GM12873 (cell line): ENCODE measurements around the gene FIGNL1.

Source experiments
- CTCF ChIP-seq: IDR thresholded peaks from 2 replicates; pipeline ENCODE4 v1.5.1; 2012; ENCODE audit warnings: low read depth, mild to moderate bottlenecking, moderate library complexity, low read length, control low read depth; ENCODE audit not compliant: insufficient read depth; ENCODE audit errors: missing control alignments

FIGNL1 gene

GRCh38 chr7:50394315-50394714 is 55.8 kb downstream of the FIGNL1 start:
- no peak for TF ChIP-seq CTCF
